Inflammatory macrophage treated with lipopolysaccharide for 4 hours (primary cell): ENCODE measurements around the gene CASP8AP2.
A peak's percentile ranks its signal among the peaks of the same experiment; 100 is the strongest.
"Not testable (repeated sequence)": the region's sequence is repeated elsewhere in the genome, so short reads cannot be mapped to it uniquely, and the experiment has no call there.

Experiments used
- DNase-seq: peaks from one replicate; pipeline ENCODE4 v3.0.0-alpha.2; 2020

Gene CASP8AP2

GRCh38 chr6:89829472-89830169 lies at the start of gene CASP8AP2:
TSS of gene CASP8AP2 (plus strand) at chr6:89829880.
- peak; percentile 99 for DNase-seq

- DNase-seq, result no peak
Observed at GRCh38 chr6:89781070-89782034, 48.3 kb upstream of the CASP8AP2 start.

DNA sequence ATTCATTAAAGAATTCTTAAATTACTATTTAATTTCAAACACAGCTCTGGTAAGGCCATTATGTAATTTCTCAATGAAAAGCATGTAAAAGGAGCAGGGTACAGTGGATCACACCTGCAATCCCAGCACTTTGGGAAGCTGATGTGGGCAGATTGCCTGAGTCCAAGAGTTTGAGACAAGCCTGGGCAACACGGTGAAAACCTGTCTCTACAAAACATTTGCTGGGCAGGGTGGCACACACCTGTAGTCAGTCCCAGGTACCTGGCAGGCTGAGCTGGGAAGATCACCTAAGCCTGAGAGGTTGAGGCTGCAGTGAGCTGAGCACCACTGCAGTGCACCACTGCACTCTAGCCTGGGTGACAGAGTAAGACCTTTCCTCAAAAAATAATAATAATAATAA lies 47.5 kb upstream of the CASP8AP2 start:
- DNase-seq, result no peak

GRCh38 chr6:89783293-89783692 lies 46.4 kb upstream of the CASP8AP2 start:
- DNase-seq, result not testable (repeated sequence)

DNA sequence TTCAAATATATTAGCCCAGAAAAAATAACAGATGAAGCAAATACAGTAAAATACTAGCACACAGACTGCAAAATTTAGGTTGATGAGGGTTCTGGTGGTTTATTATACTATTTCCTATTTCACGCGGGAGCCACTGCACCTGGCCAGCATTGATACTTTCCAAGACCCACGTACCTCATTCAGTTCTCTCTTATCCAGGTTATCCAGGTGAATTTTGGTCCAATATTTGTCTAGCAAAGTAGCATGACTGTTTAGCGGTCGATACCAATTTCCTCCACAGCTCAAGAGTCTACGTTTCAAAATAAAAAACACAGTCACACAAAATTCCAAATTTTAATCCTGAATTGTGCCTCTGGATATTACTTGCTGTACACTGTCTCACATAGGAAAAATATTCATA lies 44.8 kb upstream of the CASP8AP2 start:
- no peak for DNase-seq

DNA sequence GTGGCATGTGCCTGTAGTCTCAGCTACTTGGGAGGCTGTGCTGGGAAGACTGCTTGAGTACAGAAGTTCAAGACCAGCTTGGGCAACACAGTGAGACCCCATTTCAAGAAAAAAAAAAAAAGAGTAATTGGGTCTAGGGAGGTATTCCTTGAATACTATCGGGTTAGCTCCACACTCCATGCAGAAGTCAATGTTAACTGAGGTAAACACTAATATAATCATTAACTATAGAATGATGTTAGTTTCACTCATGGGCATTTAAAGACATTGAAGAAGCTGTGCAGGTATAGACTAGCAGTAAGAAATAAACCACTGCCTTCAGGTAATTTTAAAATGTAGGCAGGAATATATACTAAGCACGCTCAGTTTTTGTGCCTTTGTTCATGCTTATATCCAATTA lies 42.7 kb upstream of the CASP8AP2 start:
- no peak for DNase-seq

GRCh38 chr6:89787660-89788328 lies 41.9 kb upstream of the CASP8AP2 start:
- no peak for DNase-seq

- no peak for DNase-seq
Observed at GRCh38 chr6:89789980-89790379, 39.7 kb upstream of the CASP8AP2 start.

- no peak for DNase-seq
Observed at GRCh38 chr6:89790403-89790802, 39.3 kb upstream of the CASP8AP2 start.

DNA sequence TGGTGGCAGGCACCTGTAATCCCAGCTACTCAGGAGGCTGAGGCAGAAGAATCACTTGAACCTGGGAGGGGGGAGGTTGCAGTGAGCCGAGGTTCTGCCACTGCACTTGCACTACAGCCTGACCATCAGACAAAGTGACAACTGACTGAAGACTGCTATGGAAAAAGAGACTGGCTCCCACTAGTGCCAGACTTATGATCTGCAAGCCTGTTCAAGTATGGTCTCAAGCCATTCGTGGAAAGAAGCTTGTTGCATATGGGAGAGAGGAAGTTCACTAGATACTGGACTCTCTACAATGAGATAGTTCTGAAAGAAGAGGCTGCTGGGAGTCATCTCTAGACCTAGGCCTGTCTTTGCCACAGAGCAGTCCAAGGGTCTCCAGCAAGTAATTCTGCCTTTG lies 36.8 kb upstream of the CASP8AP2 start:
- DNase-seq, result peak; percentile 47

GRCh38 chr6:89793586-89793985 lies 36.1 kb upstream of the CASP8AP2 start:
- DNase-seq, result no peak

DNA sequence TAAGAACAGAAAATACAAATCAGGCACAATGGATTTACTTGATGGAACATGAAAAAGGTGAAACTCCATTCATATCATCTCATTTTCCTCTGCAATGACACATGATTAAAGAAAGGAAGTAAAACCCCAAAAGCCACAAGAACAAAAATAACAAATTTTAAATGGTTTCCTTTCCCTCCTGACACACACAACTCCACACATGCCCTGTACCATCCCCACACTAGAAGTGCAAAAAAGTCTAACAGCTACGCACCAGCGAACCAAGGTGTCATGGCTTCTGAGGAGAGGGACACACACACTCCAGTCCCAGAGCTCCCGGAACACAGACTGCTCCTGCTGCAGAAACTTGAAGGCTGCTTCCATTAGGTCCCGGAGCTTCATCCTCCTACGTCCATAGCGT lies 35.4 kb upstream of the CASP8AP2 start:
- DNase-seq, result no peak

DNA sequence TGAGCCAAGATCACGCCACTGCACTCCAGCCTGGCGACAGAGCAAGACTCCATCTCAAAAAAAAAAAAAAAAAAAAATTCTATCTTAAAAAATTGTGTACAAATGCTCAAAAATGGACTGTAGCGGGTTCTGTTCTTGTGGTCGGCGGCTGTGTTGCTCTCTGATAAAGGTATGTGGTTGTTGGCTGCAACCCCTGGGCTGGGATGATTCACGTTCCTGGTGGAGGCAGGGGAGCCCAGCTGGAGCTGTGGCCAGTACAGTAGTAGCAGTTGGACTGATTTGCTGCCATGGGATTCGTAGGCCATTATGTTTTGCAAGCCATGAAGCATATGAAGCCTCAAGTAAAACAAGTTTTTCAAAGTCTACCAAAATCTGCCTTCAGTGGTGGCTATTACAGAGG lies 32.4 kb upstream of the CASP8AP2 start:
- DNase-seq, result no peak

GRCh38 chr6:89799096-89799495 lies 30.6 kb upstream of the CASP8AP2 start:
- no peak for DNase-seq

- DNase-seq, result no peak
Observed at GRCh38 chr6:89799756-89800155, 29.9 kb upstream of the CASP8AP2 start.

DNA sequence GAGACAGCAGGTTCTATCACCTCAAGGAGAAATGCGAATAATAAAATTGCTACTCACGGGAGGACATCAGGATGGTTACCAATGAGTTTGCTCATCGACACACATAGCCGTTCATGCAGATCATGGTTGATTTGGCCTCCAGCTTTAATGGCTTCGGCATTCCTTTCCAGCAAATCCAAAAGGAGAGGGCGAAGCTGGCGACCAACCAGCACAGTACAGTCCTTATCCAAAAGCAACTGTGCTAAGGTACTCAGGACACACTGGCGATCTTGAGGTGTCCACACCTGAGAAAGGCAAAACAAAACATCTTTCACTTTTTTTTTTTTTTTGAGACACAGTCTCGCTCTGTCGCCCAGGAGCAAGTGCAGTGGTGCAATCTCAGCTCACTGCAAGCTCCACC lies 26.4 kb upstream of the CASP8AP2 start:
- DNase-seq, result no peak

- no peak for DNase-seq
Observed at GRCh38 chr6:89805814-89806371, 23.8 kb upstream of the CASP8AP2 start.

GRCh38 chr6:89807581-89807980 lies 22.1 kb upstream of the CASP8AP2 start:
- DNase-seq, result no peak

- not testable (repeated sequence) for DNase-seq
Observed at GRCh38 chr6:89813422-89813821, 16.3 kb upstream of the CASP8AP2 start.

- no peak for DNase-seq
Observed at GRCh38 chr6:89817481-89817880, 12.2 kb upstream of the CASP8AP2 start.

DNA sequence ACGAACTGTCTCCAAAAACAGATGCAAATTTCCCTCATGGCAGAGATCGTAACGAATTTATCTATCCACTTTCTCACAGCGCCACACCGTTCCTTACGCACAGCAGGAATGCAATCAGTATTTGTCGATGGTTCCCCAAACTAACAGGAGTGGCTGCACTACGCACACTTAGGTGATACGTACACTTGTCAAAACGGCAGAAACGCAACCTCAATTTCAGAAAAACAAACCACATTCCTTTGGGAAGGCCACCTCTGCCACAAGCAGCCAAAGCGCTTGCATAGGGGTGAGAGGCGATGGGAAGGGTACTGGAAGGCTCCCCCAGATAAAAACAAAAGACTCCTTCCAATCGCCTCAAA lies 10.7 kb upstream of the CASP8AP2 start:
- peak; percentile 41 for DNase-seq

DNA sequence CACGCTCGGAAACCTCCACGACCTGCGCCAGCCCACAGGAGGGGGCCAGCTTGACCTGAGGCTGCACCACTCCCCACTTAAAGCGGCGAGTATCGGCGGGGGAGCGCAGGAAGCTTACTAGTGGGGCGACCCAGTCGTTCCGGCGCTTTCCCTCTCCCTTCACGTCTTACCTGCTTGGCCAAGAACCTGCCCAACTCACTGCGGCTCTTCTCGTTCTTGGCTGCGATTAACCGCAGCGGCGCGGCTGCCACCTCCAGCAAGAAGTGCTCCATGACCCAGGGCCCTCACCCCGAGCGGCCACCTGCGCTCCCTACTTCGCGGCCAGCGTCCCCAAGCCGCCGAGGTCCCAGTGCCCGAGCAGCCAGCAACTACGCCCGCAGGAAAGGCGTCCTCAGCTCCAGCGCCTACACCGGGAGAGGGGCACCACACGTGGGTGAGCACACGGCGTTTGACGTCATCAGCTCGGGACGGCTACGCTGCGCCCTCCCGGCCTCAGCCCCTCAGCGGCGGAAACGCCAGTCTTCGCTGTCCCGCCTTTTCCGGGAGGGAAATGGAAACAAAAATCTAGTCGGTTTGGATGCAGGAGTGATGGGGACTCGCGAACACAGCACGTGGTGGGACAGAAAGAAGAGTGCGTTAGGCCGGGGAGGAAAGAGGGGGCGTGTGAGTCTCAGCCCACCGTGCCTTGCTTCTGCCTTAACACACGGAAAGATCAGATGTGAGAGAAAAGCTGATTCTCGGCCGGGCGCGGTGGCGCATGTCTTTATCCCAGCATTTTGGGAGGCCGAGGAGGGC lies 10.1 kb upstream of the CASP8AP2 start, which contains the start of gene MDN1:
Gene MDN1 (minus strand): TSS at position 459 of the 795 bp plus-strand sequence. CDS start 187 bp downstream, at position 272.
- peak; percentile 98 for DNase-seq
